Measurements from ENCODE around the gene CFAP74.

Gene CFAP74

GRCh38 chr1:1941211-1941841 is 62.3 kb downstream of the CFAP74 start:
- POLR2A ChIA-PET: no interaction called here
- CTCF ChIA-PET: interaction anchor here (0.6 to 1.5 kb wide), 5 partner anchors 8 to 440 kb away, joined by 3 to 7 read pairs (median 5); no protein-coding TSS in a partner anchor
- DNase-seq (ENCODE audit: extremely low spot score): no peak
- TF ChIP-seq CTCF (IDR thresholded peaks at IDR 0.05; ENCODE audit: control extremely low read depth, extremely low read depth, low read depth, missing control alignments): no peak

GRCh38 chr1:1940123-1940425 is 63.5 kb downstream of the CFAP74 start:
- TF ChIP-seq CTCF (IDR thresholded peaks at IDR 0.05; ENCODE audit: control extremely low read depth, extremely low read depth, low read depth, missing control alignments): no peak
- DNase-seq (ENCODE audit: extremely low spot score): no peak
- ChIA-PET POLR2A (no interaction called here), CTCF (interaction anchor here (1.5 kb wide), 1 partner anchor 10 kb away, joined by 5 read pairs; no protein-coding TSS in a partner anchor)

- no peak for DNase-seq (ENCODE audit: extremely low spot score)
- TF ChIP-seq CTCF (IDR thresholded peaks at IDR 0.05; ENCODE audit: control extremely low read depth, extremely low read depth, low read depth, missing control alignments): no peak
- ChIA-PET CTCF (no interaction called here), POLR2A (no interaction called here)
Observed at GRCh38 chr1:1939296-1940122, 64.1 kb downstream of the CFAP74 start.

GRCh38 chr1:1938613-1939295 is 64.8 kb downstream of the CFAP74 start:
- TF ChIP-seq CTCF (IDR thresholded peaks at IDR 0.05; ENCODE audit: control extremely low read depth, extremely low read depth, low read depth, missing control alignments): no peak
- CTCF ChIA-PET: no interaction called here
- DNase-seq (ENCODE audit: extremely low spot score): no peak
- POLR2A ChIA-PET: no interaction called here

- TF ChIP-seq CTCF (IDR thresholded peaks at IDR 0.05; ENCODE audit: control extremely low read depth, extremely low read depth, low read depth, missing control alignments): no peak
- POLR2A ChIA-PET: no interaction called here
- CTCF ChIA-PET: no interaction called here
- DNase-seq (ENCODE audit: extremely low spot score): no peak
Observed at GRCh38 chr1:1938276-1938573, 65.4 kb downstream of the CFAP74 start.

GRCh38 chr1:1937549-1938275 is 65.9 kb downstream of the CFAP74 start:
- TF ChIP-seq CTCF (IDR thresholded peaks at IDR 0.05; ENCODE audit: control extremely low read depth, extremely low read depth, low read depth, missing control alignments): no peak
- no peak for DNase-seq (ENCODE audit: extremely low spot score)
- POLR2A ChIA-PET: no interaction called here
- CTCF ChIA-PET: no interaction called here
